Ammon's horn (tissue), 1 donor: Measurements from ENCODE around the gene PRLHR.
"Not testable (repeated sequence)": the region's sequence is repeated elsewhere in the genome, so short reads cannot be mapped to it uniquely, and the experiment has no call there.

Experiments
- DNase-seq: peaks from one replicate; pipeline ENCODE4 v3.0.0-alpha.2; 2016; ENCODE audit warnings: low spot score

The PRLHR gene

GRCh38 chr10:118595598-118596425 is at the start of gene PRLHR:
PRLHR (minus strand) TSS chr10:118595648; CDS start chr10:118595244, 404 bp downstream.
- DNase-seq = peak; percentile 18

GRCh38 chr10:118642228-118642627 is 46.8 kb upstream of the PRLHR start:
- no peak for DNase-seq

GRCh38 chr10:118638680-118639079 is 43.2 kb upstream of the PRLHR start:
- no peak for DNase-seq

DNA sequence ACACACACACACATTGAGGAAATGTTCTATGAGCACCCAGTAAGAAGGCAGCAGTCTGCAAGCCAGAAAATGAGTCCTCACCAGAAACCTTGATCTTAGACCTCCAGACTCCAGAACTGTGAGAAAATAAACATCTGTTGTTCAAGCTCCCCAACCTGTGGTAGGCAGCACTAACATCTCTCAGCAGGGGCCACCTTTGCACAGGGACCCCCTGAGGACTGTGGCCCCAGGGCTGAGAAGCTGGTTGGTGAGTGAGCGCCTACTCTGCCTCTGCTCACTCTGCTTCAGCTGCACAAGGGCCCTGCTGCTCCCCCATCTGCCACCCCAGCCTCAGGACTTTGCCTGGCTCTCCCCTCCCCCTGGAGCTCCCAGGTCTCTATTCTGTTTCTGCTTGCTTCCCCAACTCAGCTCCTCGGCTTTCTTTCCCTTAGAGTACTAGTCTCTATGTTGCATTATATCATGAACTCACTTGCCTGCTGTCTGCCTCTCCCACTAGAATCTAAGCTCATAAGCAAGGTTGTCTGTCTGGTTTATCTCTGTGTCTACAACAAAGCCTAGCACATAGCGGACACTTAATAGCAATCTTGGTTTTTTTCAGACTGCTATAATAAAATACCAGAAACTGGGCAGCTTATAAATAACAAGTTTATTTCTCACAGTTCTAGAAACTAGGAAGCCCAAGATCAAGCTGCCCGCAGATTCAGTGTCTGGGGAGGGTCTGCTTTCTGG is 40.4 kb upstream of the PRLHR start:
- DNase-seq = no peak

DNA sequence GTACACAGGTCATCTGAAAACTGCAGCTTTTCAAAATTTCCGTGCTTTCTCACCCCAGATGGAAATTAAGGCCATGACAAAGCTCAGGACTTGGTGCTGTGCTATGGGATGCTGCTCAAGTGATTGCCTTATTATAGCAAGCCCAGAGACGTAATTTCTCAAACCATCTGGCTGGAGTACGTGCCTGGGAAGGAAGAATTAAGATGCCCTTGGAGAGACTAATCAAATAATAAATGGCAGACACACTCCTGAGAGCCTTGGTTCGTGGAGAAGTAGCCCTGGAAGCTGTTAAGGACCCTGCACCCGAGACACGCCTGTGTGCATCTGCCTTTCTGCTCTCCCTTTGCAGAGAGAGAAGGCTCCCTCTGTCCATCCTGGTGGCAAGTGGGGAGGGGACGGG is 38.3 kb upstream of the PRLHR start:
- DNase-seq = no peak

DNA sequence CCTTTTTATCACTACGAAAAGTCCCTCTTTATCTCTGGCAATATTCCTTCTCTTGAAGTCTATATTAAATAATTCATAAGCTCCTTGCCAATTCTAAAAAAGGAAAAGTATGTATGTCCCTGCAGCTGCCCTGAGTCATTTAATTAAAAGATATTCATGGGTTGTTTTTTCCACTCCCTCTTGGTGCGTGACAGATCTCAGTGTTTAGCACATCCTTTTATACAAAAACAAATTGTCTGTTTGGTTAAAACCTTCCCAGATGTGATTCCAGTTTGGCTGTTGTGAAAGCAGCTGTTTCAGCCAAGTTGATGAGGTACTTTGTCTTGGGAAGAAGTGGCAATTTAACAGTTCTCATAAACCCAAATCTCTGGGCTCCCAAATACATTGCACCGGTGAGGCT is 33.8 kb upstream of the PRLHR start:
- DNase-seq = no peak

GRCh38 chr10:118628397-118628796 is 32.9 kb upstream of the PRLHR start:
- no peak for DNase-seq

- no peak for DNase-seq
Measured at GRCh38 chr10:118626953-118627352, 31.5 kb upstream of the PRLHR start.

GRCh38 chr10:118625504-118625903 is 30.1 kb upstream of the PRLHR start:
- no peak for DNase-seq

DNA sequence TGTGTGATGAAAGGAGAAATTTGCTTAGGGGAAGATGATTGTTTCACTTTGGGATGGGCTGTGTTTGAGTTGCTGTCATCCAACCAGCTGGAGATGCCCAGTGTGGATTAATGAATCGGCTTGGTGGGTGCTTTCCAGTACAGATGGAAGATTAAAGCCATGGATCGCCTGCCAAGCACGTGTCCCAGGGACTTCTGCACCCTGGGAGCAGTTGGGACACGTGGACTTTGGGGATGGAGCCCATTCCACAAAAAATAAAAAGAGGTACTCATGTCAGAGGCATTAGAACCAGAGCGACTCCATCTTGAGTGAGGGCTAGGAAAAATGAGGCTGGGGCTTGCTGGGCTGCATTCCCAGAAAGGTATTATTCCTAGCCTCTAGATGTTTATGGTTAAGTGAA is 29.3 kb upstream of the PRLHR start:
- DNase-seq = no peak

DNA sequence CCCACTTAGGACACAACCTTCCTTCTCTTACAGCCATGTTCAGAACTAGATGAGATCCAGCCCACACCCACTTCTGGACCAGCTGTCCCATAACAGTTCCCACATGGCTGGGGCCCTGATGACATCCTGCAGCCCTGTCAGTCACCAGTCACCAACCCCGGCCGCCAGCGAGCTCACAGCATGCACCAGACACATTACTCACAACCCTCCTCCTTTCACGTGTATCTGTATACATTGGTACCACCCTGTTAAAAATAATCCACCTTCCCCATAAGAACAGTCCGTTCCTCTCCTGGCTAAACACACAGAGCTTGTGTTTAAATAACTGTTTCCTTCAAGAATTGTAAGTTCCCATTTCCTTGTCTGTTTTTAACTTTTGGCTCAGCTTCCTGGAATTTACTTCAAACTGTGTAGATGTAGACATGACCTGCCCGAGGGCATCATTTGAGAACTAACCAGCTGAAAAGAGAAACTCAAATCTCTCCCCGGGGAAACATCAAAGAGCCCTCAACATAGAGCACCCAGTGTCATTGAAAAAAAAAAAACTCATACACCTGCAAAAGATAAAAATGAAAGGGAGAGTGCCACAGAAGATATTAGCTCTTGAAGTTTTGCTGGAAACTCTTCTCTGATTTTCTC is 26.0 kb upstream of the PRLHR start:
- no peak for DNase-seq

GRCh38 chr10:118613863-118614262 is 18.4 kb upstream of the PRLHR start:
- DNase-seq = not testable (repeated sequence)

DNA sequence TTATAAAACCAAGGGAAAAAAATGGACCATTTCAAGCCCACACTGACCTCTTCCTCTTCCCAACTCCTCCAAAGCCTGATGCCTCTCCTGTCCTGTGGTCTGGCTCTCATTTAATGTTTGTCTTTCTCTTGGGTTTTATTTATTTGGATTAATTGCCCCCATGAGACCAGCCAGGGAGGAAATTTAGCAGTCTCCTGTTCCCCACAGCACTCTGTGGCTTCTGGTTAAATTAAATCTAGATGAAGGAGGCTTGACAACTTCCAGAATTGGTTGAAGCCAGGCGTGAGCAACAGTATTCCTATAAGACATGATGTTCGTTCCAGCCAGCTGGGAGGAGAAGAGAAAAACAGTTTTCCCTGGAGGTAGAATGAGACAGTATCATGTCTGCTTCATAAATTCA is 15.1 kb upstream of the PRLHR start:
- DNase-seq = no peak

- DNase-seq = no peak
Measured at GRCh38 chr10:118607768-118608354, 12.4 kb upstream of the PRLHR start.

DNA sequence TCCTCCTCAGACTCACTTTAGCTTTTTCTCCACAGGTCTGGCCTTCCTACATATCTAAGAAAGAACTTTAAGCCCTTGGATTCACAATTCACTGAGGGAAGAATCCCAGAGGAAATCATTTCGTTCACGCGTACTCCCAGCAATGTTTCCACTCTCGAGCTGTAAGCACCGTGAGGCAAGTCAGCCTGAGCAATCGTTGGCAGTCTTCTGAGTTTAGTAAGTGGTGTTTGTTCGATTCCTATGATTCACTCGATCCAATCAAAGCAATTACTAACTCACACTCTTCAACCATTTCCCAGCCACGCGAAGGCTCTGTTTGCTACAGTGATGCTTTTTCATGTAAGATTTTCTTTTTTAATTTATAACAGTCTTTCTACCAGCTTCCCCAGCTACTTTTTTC is 10.2 kb upstream of the PRLHR start:
- no peak for DNase-seq

GRCh38 chr10:118596426-118597124 is 1.1 kb upstream of the PRLHR start:
- DNase-seq = no peak

- no peak for DNase-seq
Measured at GRCh38 chr10:118595064-118595420, 406 bp downstream of the PRLHR start.

GRCh38 chr10:118594392-118595063 is 920 bp downstream of the PRLHR start:
- DNase-seq = peak; percentile 43

GRCh38 chr10:118592675-118593330 is 2.6 kb downstream of the PRLHR start:
- DNase-seq = no peak

DNA sequence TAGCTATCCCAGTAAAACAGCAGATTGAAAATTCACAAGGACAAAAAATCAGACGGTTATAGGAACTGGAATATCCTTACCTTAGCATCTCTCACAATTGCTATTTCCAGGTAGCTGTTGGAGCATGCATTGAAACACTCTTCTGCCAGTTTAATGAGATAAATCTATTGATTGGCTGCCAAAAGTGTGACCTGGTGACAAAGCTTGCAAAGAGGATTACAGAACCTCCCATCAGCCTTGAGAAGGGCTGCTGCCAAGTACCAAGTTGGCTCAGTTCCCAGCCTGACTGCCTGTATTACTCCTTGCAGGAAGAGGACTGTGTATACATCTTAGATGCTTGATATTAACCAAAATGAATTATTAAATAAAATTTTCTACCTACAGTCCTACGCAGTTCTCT is 5.1 kb downstream of the PRLHR start:
- DNase-seq = peak; percentile 74
